Adrenal gland (tissue), 5 donors: ENCODE results near the gene HBZ.

Experiments used
- POLR2A ChIP-seq, 2 donors: fragments of 450-650 bp; IDR thresholded peaks; one replicate each; pipeline ENCODE4 v1.6.1; 2017; ENCODE audit warnings: antibody characterized with exemption in 2 of 2, mild to moderate bottlenecking in 2 of 2, moderate library complexity in 1 of 2
- TF ChIP-seq, protein P1 (sequence below), 6 experiments: fragments of 450-650 bp in 4 of 6; fragments of 200-600 bp in 2 of 6; sonication (generic) in 1 of 6; IDR thresholded peaks; 1 replicate in 5 of 6; 2 replicates in 1 of 6; pipeline versions ENCODE4 v1.5.1 to v1.8.0; 2016 to 2021; ENCODE audit warnings: antibody characterized with exemption in 6 of 6, mild to moderate bottlenecking in 2 of 6, moderate library complexity in 1 of 6
- donor health status: DM: no; HTN: no; CAD: no.

DNA sequence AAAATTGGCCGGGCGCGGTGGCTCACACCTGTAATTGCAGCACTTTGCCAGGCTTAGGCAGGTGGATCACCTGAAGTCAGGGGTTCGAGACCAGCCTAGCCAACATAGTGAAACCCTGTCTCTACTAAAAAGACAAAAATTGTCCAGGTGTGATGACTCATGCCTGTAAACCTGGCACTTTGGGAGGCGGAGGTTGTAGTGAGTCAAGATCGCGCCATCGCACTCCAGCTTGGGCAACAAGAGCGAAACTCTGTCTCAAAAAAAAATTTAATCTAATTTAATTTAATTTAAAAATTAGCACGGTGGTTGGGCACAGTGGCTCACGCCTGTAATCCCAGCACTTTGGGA, 26.2 kb downstream of the HBZ start:
- no peak for TF ChIP-seq POLR2A (IDR thresholded peaks at IDR 0.05)
- TF ChIP-seq, protein P1, sequence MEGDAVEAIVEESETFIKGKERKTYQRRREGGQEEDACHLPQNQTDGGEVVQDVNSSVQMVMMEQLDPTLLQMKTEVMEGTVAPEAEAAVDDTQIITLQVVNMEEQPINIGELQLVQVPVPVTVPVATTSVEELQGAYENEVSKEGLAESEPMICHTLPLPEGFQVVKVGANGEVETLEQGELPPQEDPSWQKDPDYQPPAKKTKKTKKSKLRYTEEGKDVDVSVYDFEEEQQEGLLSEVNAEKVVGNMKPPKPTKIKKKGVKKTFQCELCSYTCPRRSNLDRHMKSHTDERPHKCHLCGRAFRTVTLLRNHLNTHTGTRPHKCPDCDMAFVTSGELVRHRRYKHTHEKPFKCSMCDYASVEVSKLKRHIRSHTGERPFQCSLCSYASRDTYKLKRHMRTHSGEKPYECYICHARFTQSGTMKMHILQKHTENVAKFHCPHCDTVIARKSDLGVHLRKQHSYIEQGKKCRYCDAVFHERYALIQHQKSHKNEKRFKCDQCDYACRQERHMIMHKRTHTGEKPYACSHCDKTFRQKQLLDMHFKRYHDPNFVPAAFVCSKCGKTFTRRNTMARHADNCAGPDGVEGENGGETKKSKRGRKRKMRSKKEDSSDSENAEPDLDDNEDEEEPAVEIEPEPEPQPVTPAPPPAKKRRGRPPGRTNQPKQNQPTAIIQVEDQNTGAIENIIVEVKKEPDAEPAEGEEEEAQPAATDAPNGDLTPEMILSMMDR (IDR thresholded peaks at IDR 0.05), result no peak
